Stimulated activated memory B cell treated with anti-CD40 and anti-IgM and Interleukin-4, amounts not matched to agents 10 μg/mL and 1 μg/mL and 100 μg/mL, for 72 hours (primary cell): ENCODE results near the gene SKA1.

Experiments
- ATAC-seq: fragments of 150-1000 bp; cut with Tn5 transposase; 2 replicates; pipeline ENCODE4 v1.10.0; 2021
- H3K27ac Mint-ChIP-seq: one replicate; pipeline ENCODE4 v1.8.0; 2022; ENCODE audit warnings: mild to moderate bottlenecking, mixed read lengths
- H3K27me3 Mint-ChIP-seq: one replicate; pipeline ENCODE4 v1.8.0; 2022; ENCODE audit warnings: mixed read lengths
- H3K36me3 Mint-ChIP-seq: one replicate; pipeline ENCODE4 v1.8.0; 2022; ENCODE audit warnings: mixed read lengths
- H3K4me1 Mint-ChIP-seq: one replicate; pipeline ENCODE4 v1.8.0; 2022; ENCODE audit warnings: mixed read lengths
- H3K4me3 Mint-ChIP-seq: one replicate; pipeline ENCODE4 v1.8.0; 2022; ENCODE audit warnings: mild to moderate bottlenecking, moderate library complexity, mixed read lengths
- H3K9me3 Mint-ChIP-seq: one replicate; pipeline ENCODE4 v1.8.0; 2022; ENCODE audit warnings: mixed read lengths

The SKA1 gene, protein sequence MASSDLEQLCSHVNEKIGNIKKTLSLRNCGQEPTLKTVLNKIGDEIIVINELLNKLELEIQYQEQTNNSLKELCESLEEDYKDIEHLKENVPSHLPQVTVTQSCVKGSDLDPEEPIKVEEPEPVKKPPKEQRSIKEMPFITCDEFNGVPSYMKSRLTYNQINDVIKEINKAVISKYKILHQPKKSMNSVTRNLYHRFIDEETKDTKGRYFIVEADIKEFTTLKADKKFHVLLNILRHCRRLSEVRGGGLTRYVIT

DNA sequence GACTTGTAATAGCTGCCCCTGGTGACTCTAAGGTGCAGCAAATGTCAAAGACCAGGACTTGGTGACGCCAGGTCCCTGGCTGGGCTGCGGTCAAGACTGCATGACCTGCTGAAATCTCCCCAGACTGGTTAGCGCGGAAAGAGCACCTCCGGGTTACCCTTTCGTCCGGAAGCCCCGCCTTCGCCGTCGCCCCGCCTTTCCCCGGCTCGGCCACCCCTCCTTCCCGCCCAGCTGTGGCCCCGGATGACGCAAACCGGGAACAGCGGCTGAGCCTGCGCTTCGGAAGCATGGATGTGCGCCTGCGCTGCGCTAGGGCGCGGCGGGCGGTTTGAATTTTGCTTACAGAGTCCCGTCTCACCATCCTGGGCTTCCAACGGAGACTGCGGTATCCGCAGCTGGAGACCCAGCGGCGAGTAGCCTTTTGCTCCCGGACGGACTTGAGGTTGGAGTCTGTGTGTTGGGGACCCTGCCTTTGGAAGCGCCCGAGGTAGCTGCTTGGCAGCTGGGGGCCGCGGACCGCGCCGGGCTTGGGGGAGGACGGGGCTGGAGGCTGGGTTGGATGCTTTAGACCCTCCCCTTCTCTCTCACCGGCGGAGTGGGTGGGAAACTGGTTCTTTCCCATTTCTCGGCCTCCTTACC is at the start of gene SKA1:
TSS of gene SKA1 (plus strand) at position 294 of the 639 bp plus-strand sequence. CDS start 785 bp downstream, outside the sequence.
- peak; percentile 99 for ATAC-seq

DNA sequence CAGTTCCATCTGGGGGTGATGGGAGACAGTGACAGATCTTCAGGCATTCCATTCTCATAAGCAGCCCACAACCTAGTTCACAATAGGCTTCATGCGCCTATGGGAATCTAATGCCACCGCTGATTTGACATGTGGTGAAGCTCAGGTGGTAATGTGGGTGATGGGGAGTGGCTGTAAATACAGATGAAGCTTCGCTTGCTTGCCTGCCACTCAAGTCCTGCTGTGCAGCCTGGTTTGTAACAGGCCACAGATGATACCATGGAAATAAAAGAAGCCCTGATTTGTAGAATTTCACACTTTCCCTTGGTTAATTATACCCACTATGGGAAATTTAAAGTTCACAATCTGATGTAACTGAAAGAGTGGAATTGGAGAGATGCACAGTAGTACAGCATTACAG is 46.9 kb upstream of the SKA1 start:
- ATAC-seq: no peak
- Mint-ChIP-seq H3K4me1 (peaks cover 26% of the 10 kb centered on the region), H3K36me3 (no peaks in the 10 kb centered on the region), H3K27me3 (peaks cover 10% of the 10 kb centered on the region), H3K4me3 (no peak overlapping the region), H3K27ac (no peak overlapping the region), H3K9me3 (peaks cover 5% of the 10 kb centered on the region)

More for the DNA sequence above, at the start of gene SKA1:
- H3K27me3 Mint-ChIP-seq: peaks cover 8% of the 10 kb centered on the region
- H3K4me1 Mint-ChIP-seq: peaks cover 13% of the 10 kb centered on the region
- H3K9me3 Mint-ChIP-seq: peaks cover 7% of the 10 kb centered on the region
- peaks cover 5% of the 10 kb centered on the region for H3K36me3 Mint-ChIP-seq
- peak within 1 kb of the TSS; percentile 86 for H3K27ac Mint-ChIP-seq
- H3K4me3 Mint-ChIP-seq: peak within 1 kb of the TSS; percentile 75

DNA sequence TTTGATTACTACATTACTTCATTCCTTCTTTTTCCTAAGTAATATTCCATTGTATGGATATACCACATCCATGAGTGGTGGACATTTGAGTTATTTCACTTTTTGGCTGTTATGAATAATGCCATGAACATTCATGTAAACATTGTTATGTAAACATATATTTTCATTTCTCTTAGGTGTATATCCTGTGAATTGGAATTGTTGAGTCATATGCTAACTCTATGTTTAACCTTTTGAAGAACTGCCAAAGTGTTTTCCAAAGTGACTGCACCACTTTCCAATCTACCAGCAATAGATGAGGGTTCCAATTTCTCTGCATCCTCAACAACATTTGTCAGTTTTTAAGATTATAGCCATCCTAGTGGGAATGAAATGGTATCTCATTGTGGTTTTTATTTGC is 44.7 kb upstream of the SKA1 start:
- H3K9me3 Mint-ChIP-seq: peaks cover under 1% of the 10 kb centered on the region
- H3K36me3 Mint-ChIP-seq: no peaks in the 10 kb centered on the region
- H3K4me1 Mint-ChIP-seq: peaks cover 42% of the 10 kb centered on the region
- no peak overlapping the region for H3K27ac Mint-ChIP-seq
- H3K4me3 Mint-ChIP-seq: no peak overlapping the region
- H3K27me3 Mint-ChIP-seq: peaks cover 4% of the 10 kb centered on the region
- ATAC-seq: no peak

DNA sequence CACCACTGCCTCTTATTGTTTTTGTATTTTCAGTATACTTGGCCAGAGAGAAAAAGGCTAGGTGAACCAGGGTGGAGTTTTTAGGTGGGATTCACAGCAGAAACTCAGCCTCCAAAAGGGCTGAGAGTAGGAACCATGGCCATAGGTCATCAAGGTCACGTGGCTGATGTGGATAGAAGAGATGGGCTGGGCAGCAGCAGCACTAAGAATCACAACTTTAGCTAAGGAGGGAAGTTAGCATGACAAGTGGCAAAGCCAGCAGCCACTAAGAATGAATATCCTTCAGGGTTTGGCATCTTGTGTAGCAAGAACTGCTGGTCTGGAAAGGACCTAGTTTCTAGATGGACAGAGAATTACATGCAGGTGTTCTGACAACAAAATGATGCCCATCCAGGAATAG is 43.2 kb upstream of the SKA1 start:
- Mint-ChIP-seq H3K4me3 (no peak overlapping the region), H3K4me1 (peaks cover 51% of the 10 kb centered on the region), H3K9me3 (no peaks in the 10 kb centered on the region), H3K36me3 (no peaks in the 10 kb centered on the region), H3K27ac (no peak overlapping the region), H3K27me3 (no peaks in the 10 kb centered on the region)
- ATAC-seq: no peak

DNA sequence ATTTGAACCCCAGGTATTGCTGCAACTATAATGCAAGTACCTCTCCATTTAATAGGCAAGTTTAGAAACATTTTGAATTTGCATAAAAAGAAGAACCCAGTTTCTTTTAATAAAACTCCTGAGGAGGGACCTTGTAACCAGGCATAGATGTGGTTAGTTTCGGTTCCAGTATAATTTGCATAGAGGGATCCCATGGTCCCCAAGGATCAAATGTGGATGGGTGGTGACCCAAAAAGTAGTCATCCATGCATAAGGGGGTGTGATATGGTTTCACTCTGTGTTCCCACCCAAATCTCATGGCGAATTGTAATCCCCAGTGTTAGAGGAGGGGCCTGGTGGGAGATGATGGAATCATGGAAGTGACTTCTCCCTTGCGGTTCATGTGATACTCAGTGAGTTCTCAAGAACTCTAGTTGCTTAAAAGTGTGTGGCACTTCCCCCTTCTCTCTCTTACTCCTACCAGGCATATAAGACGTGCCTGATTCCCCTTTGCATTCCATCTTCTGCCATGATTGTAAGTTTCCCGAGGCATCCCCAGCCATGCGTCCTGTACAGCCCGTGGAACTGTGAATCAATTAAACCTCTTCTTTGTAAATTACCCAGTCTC is 40.2 kb upstream of the SKA1 start:
- Mint-ChIP-seq H3K4me1 (peaks cover 76% of the 10 kb centered on the region), H3K4me3 (peak overlapping the region; percentile 29), H3K27ac (no peak overlapping the region), H3K36me3 (no peaks in the 10 kb centered on the region), H3K27me3 (no peaks in the 10 kb centered on the region), H3K9me3 (no peaks in the 10 kb centered on the region)
- peak; percentile 97 for ATAC-seq

DNA sequence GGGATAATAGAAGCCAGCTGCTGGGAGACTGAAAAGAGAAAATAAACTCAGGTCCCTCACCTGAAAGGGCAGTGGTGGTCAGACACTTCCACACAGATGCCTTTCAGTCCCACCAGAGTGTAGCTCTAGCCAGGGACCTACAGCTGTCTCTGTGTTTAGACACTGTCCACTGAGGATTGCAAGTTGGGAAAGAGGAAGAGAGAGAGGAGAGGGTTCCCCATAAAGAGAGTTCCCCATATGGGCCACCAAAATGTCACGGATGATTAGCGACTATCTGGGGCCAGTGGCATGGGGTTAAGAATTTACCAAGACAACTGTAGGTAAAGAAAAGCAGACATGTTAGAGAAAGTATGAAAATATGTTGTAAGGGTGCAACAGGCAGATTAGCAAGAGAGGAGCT is 36.7 kb upstream of the SKA1 start:
- no peak for ATAC-seq

DNA sequence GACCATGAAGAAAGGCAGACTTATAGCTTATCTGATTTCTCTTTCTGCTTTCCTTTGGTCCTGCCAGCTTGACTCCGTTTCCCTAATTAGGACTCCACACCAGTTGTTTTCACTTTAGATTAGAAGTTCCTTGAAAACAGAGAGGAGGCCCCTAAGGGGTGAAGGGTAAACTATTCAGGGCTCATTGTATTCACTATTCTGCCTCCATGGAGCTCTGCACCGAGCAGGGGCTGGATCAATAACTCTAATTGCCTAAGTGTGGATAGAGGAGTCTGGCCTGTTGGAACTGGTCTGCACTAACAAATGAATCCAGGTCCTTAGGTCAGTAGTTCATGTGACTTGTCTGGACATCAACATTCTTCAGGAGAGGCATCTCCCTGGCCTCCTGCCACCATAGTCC is 36.1 kb upstream of the SKA1 start:
- H3K9me3 Mint-ChIP-seq: no peaks in the 10 kb centered on the region
- H3K27ac Mint-ChIP-seq: no peak overlapping the region
- no peaks in the 10 kb centered on the region for H3K36me3 Mint-ChIP-seq
- no peaks in the 10 kb centered on the region for H3K27me3 Mint-ChIP-seq
- H3K4me1 Mint-ChIP-seq: peaks cover 62% of the 10 kb centered on the region
- no peak overlapping the region for H3K4me3 Mint-ChIP-seq
- no peak for ATAC-seq

More for the DNA sequence above, 36.7 kb upstream of the SKA1 start:
- no peak overlapping the region for H3K27ac Mint-ChIP-seq
- H3K4me1 Mint-ChIP-seq: peaks cover 68% of the 10 kb centered on the region
- H3K36me3 Mint-ChIP-seq: no peaks in the 10 kb centered on the region
- H3K4me3 Mint-ChIP-seq: no peak overlapping the region
- H3K27me3 Mint-ChIP-seq: no peaks in the 10 kb centered on the region
- H3K9me3 Mint-ChIP-seq: no peaks in the 10 kb centered on the region

DNA sequence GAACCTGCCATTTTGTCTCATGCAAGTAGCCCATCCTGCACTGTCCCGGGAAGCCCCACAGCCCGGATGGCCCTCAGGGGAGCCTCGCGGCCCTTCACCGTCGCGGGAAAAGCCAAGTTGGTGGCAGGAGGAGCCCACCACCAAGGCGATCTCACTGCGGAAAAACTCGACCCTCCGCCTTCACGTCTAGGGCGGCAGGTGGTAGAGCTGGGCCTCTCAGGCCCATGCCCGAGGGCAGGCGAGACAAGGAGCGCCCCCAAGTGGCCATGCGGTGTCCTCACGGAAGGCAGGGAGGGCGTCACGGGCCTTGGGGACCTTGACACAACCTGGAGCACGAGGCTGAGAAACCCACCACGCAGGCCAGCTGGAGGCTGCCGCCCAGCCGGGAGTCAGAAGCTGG is 34.8 kb upstream of the SKA1 start:
- Mint-ChIP-seq H3K4me1 (peaks cover 49% of the 10 kb centered on the region), H3K27me3 (no peaks in the 10 kb centered on the region), H3K36me3 (no peaks in the 10 kb centered on the region), H3K4me3 (no peak overlapping the region), H3K9me3 (no peaks in the 10 kb centered on the region), H3K27ac (no peak overlapping the region)
- no peak for ATAC-seq

DNA sequence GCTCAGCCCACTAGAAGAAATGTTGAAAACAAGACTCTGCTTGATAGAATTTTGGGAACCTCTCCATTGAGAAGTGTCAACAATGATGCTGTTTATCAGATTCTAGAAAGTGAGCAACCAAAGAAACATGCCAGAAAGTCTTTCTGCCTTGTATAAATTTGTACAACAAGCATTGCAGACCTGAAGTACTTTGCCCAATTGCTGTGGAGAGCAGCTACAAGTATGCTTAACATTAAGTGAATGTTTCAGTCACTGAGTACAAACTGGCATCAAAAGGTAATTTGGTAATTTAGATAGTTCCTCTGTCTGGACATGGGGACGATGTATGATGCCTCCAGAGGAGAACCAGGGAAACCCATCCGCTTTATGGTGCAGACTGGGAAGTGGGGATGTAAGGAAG is 33.4 kb upstream of the SKA1 start:
- Mint-ChIP-seq H3K4me1 (peaks cover 39% of the 10 kb centered on the region), H3K9me3 (no peaks in the 10 kb centered on the region), H3K4me3 (no peak overlapping the region), H3K36me3 (no peaks in the 10 kb centered on the region), H3K27me3 (no peaks in the 10 kb centered on the region), H3K27ac (no peak overlapping the region)
- ATAC-seq: no peak

DNA sequence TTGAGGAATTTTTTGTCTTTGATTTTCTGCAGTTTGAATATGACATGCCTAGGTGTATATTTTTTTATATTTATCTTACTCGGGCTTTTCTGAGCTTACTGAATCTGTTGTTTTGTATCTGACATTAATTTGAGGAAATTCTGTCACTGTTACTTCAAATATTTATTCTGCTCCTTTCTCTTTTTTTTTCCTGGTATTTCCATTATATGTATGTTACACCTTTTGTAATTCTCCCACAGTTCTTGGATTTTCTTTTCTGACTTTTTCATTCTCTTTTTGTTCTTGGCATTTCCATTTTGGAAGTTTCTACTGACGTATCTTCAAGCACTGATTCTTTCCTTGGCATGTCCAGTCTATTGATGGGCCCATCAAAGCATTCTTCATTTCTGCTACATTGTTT is 24.1 kb upstream of the SKA1 start:
- H3K9me3 Mint-ChIP-seq: no peaks in the 10 kb centered on the region
- H3K27me3 Mint-ChIP-seq: peaks cover 20% of the 10 kb centered on the region
- no peak overlapping the region for H3K27ac Mint-ChIP-seq
- ATAC-seq: no peak
- no peaks in the 10 kb centered on the region for H3K4me1 Mint-ChIP-seq
- no peak overlapping the region for H3K4me3 Mint-ChIP-seq
- H3K36me3 Mint-ChIP-seq: no peaks in the 10 kb centered on the region

DNA sequence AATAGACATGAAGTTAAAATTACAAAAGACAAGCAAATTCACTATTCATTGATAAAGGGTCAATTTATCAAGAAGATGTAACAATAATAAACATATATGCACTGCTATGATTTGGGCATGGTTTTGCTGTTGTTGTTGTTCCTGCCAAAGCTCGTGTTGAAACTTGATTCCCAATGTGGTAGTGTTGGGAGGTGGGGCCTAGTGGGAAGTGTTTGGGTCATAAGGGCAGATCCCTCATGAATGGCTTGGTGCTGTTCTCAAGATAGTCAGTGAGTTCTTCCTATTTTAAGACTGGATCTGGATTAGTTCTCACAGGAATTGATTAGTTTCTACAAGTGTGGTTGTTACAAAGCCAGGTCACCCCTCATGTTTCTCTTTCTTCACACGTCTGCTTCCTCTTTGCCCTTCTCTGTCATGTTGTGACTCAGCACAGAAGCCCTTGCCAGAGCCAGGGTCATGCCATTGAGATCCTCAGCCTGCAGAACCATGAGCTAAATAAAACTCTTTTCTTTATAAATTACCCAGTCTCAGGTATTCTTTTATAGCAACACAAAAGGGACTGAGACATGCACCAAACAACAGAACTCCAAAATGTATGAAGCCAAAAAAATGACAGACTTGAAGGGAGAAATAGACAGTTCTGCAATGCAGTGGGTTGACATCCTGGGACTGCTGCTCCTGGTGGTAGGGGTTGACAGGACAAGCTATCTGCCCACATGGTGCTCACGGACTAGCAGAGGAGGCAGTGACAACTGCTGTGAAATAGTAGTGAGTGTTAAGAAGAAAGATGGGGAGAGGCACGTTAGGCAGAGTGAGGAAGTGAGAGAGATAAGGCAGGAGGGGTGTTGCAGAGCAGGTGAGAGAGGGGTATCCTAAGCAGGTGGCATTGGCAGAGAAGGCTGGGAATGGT is 18.6 kb upstream of the SKA1 start:
- Mint-ChIP-seq H3K4me1 (peaks cover 13% of the 10 kb centered on the region), H3K27me3 (peaks cover 19% of the 10 kb centered on the region), H3K36me3 (no peaks in the 10 kb centered on the region), H3K27ac (peak overlapping the region; percentile 48), H3K4me3 (peak overlapping the region; percentile 16), H3K9me3 (no peaks in the 10 kb centered on the region)
- peak; percentile 86 for ATAC-seq

DNA sequence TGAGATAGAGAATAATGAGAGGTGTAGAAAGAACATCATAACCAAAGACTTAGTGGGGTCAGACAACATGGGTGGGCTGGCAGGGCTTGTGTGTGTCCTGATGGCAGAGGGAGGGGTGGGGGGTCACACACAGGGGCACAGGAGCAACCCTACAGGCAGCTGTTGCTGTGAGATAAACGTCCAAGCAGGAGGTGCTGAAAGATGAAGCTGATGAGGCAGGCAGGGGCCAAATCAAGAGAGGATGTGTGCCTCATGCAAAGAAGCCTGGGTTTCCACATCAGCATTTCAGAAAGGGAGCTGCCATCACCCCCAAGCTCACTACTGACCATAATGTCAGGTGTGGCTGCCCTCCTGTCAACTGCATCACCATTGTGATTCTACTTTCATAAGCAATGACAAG is 16.0 kb upstream of the SKA1 start:
- Mint-ChIP-seq H3K4me1 (peaks cover 13% of the 10 kb centered on the region), H3K9me3 (no peaks in the 10 kb centered on the region), H3K4me3 (no peak overlapping the region), H3K27me3 (peaks cover 9% of the 10 kb centered on the region), H3K36me3 (no peaks in the 10 kb centered on the region), H3K27ac (no peak overlapping the region)
- no peak for ATAC-seq

DNA sequence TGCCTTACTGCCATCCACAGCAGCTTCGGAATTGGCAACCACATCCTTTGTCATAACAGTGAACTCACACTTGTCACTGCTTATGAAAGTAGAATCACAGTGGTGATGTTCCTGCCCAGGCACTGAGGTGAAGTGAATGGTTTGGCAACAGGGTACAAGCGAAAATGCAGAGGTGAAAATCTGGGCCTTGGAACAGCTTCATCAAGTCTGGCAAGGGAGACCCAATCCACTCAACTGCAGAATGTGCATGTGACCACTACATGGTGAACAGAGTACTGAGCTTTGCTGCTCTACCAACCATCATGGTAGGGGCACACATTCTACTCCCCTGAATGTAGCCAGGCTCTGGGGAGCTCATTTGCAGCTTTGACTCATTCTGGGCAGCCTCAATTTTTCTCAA is 15.0 kb upstream of the SKA1 start:
- no peak overlapping the region for H3K27ac Mint-ChIP-seq
- H3K27me3 Mint-ChIP-seq: peaks cover 9% of the 10 kb centered on the region
- no peak for ATAC-seq
- H3K9me3 Mint-ChIP-seq: no peaks in the 10 kb centered on the region
- peaks cover 13% of the 10 kb centered on the region for H3K4me1 Mint-ChIP-seq
- H3K4me3 Mint-ChIP-seq: no peak overlapping the region
- H3K36me3 Mint-ChIP-seq: no peaks in the 10 kb centered on the region

DNA sequence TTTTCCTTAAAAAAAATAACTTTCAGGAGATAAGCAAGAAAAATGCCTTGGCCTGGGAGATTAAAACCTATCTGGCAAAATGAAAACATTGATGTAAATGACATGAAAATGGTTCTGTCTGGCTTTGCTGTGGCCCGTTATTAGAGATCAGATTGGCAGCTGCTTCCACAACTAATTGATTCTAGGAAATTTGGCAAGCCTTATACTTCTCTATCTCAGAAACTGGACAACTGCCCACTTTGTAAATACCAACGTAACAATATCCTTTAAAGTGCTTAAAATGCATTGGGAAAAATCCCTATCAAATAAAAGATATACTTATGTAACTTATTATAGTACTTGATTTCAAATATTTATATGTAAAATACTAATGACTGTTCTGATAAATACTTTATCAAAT is 14.2 kb upstream of the SKA1 start:
- ATAC-seq: no peak
- H3K4me3 Mint-ChIP-seq: no peak overlapping the region
- no peaks in the 10 kb centered on the region for H3K9me3 Mint-ChIP-seq
- peaks cover 13% of the 10 kb centered on the region for H3K4me1 Mint-ChIP-seq
- no peak overlapping the region for H3K27ac Mint-ChIP-seq
- no peaks in the 10 kb centered on the region for H3K36me3 Mint-ChIP-seq
- H3K27me3 Mint-ChIP-seq: peaks cover 9% of the 10 kb centered on the region

DNA sequence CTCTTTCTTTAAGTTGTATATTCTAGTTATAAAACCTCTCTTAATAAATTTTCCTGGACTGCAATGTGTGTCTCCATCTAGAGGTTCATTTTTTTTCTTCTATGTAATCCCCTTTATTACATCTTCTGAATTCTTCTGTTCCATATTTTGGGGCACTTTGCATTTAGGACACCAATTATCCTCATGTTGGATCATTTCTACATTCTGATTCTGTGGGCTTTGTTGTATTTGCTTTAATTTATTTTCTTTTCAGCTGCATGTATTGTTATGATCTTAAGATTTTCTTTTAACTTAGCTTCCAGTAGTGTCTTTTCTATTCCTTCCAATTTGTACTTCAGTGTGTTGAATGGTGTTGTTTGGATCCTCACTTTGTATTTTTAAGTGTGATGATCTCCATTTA is 5.2 kb upstream of the SKA1 start:
- H3K36me3 Mint-ChIP-seq: peaks cover 13% of the 10 kb centered on the region
- peaks cover 39% of the 10 kb centered on the region for H3K27me3 Mint-ChIP-seq
- ATAC-seq: no peak
- H3K4me3 Mint-ChIP-seq: no peak overlapping the region
- H3K27ac Mint-ChIP-seq: no peak overlapping the region
- peaks cover 14% of the 10 kb centered on the region for H3K9me3 Mint-ChIP-seq
- H3K4me1 Mint-ChIP-seq: peaks cover 4% of the 10 kb centered on the region
